Testis (tissue), 2 donors: Measurements from ENCODE around the gene COL15A1.

ENCODE experiments used
- CTCF ChIP-seq, 3 experiments: fragments of 450-650 bp in 2 of 3; fragments of 200-600 bp in 1 of 3; sonication (generic) in 1 of 3; IDR thresholded peaks; one replicate each; pipeline ENCODE4 v1.5.1; 2016 to 2019; ENCODE audit warnings: antibody characterized with exemption in 3 of 3, mild to moderate bottlenecking in 2 of 3, moderate library complexity in 1 of 3
- POLR2A ChIP-seq: fragments of 450-650 bp; IDR thresholded peaks from one replicate; pipeline ENCODE4 v1.6.1; 2017; ENCODE audit warnings: antibody characterized with exemption, mild to moderate bottlenecking, moderate library complexity

- TF ChIP-seq POLR2A, result no peak
- TF ChIP-seq CTCF (IDR thresholded peaks at IDR 0.05), result no peak
These were observed 17.9 kb downstream of the COL15A1 start for GRCh38 chr9:98961513-98962180.
